Astrocyte of the hippocampus (primary cell): ENCODE data around the gene TLX3.
"Not testable (repeated sequence)": the region's sequence is repeated elsewhere in the genome, so short reads cannot be mapped to it uniquely, and the experiment has no call there.

Experiments
- DNase-seq: peaks from one replicate; pipeline ENCODE4 v3.0.0; 2011; ENCODE audit warnings: low read depth, low spot score

TLX3 gene

DNA sequence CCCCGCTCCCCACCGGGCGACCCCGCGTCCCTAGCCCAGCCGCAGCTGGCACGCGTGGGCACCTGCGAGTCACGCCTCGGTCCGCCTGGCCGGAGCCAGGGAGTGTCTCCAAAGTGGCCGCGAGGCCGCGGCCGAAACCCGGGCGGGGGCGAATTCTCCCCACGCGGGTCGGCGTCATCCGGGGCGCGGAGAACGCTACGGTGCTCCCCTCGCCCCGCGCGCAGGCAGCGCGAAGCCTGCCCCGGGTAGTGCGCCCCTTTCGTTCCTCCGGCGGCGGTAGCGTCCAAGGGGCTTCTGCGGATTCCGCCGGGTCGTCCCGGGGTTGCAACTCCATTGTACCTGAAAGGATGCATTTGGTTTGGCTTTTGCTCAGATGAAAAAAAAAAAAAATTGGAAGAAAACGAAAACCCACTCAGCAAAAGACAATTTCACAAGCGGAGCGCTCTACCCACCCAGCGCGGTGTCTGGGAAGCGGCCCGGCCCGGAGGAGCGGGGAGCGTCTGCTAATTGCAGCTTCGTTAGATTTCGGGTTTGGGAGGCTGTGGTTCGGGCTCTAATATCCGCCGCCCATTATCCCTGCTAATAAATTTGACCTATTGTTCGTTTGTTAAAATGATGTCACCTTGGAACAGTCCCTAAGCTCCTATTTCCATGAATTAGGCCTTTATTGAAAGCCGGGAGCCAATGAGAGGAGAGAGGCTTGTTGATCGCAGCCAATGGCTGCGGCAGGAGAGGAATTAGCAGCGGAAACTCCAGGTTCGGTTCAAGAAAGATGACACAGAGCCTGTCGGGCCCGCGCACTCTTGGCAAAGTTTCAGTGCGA is at the start of gene TLX3:
Gene TLX3 (plus strand): TSS at position 796 of the 823 bp plus-strand sequence. CDS start 118 bp downstream, outside the sequence.
- peak; percentile 38 for DNase-seq

DNA sequence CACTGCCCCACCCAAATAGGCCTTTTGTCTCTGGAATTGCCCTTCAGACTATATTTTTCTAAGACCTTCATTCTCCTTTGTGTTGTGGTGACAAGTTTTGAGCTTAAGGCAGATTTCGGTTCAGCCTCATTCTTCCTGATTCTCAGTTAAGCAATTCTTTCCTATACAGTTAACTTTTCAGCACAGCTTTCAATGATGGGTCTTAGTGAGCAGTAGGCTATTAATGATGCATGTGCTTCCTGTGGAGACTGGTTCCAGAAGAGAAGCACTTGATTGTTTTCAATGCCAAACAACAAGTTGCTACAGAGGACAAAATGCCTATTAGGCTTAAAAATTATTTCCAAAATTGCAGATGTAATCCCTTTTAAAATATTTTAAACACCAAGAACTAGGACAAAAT is 47.7 kb upstream of the TLX3 start:
- DNase-seq: no peak

DNA sequence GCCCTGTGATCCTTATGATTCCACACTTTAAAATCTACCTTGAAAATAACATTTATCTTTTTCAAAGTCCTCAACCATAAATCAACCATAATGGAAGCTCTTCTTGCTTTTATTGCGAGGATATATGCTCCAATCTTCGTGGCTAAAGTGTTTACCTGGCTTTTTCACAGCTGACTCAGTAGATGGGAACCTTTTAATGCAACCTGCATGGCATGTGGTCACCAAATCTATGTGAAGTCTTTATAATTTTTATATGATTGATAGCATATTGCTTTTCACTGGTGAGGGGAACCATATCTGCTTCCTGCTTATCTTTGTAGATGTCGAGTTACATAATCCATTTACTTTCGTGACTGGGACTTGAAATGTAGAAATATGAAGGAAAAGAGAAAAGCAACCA is 47.1 kb upstream of the TLX3 start:
- no peak for DNase-seq

DNA sequence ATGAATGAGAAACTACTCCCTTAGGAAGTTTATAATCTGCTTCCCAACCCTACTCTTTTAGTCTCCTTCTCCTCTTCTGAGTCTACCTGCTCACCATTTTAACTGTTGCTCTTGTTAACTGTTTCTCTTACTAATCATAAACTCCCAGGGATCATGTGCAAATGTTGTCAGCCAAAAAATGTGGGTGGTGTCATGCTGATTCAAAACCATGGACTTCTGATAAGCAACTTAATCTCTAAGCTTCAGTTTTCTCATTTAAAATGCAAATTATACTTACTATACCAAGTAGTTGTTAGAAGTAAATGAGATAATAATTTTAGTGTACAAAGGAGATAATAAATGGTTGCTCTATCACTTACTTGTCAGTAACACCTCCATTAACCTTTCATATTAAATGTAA is 45.9 kb upstream of the TLX3 start:
- DNase-seq: no peak

- DNase-seq: no peak
Measured at GRCh38 chr5:171264843-171265242, 44.2 kb upstream of the TLX3 start.

DNA sequence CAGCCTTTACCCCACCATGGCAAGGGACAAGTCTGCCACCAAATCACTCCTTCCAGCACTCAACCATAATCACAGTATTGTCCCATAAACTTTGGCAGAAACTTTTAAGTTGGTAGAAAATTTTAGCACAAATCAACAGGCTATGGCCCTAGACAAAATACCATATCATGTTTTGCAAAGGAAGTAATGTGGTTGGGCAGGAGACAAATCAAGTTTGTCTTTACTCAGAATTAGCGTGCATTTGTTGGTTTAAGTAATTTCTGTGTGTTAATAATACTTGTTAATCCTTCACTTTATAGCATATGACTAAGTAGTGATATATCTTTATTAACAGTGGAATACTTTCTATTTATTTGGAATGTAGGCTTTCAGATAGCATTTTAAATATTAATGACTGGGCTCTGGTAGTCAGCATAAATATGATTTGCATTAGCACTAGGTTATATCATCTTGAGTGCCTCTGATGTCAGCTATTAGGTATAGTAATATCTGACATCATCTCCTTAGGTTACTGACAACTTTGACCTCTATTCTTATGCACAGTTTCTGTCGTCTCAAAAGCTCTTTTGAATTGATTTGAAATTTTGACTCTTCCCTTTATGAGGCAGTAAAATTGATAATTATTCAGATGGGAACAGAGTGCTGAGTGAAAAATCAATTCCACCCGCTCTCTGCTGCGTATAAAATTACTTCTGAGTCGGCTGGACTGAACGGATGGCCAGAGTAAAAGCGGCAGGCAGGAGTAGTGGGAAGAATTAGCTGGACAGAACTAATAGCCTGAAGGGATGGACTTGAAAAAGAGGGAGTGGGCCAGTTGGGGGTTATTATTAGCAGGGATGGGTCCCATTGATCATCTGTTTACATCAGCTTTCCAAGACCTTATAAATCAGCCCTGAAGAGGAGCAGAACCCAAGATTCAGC is 40.1 kb upstream of the TLX3 start:
- DNase-seq: no peak

- no peak for DNase-seq
Measured at GRCh38 chr5:171269717-171270116, 39.3 kb upstream of the TLX3 start.

- no peak for DNase-seq
Measured at GRCh38 chr5:171270136-171270535, 38.9 kb upstream of the TLX3 start.

DNA sequence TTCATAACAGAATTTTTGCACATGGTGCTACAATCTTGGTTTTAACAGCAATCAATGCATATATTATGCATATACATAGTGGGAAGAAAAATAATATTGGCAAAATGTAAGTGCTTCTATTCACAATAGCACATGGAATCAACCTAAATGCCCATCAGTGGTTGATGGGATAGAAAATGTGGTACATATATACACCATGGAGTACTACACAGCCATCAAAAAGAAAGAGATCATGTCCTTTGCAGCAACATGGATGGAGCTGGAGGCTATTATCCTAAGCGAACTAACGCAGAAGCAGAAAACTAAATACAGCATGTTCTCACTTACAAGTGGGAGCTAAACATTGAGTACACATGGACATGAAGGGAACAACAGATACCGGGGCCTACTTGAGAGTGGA is 37.2 kb upstream of the TLX3 start:
- no peak for DNase-seq

DNA sequence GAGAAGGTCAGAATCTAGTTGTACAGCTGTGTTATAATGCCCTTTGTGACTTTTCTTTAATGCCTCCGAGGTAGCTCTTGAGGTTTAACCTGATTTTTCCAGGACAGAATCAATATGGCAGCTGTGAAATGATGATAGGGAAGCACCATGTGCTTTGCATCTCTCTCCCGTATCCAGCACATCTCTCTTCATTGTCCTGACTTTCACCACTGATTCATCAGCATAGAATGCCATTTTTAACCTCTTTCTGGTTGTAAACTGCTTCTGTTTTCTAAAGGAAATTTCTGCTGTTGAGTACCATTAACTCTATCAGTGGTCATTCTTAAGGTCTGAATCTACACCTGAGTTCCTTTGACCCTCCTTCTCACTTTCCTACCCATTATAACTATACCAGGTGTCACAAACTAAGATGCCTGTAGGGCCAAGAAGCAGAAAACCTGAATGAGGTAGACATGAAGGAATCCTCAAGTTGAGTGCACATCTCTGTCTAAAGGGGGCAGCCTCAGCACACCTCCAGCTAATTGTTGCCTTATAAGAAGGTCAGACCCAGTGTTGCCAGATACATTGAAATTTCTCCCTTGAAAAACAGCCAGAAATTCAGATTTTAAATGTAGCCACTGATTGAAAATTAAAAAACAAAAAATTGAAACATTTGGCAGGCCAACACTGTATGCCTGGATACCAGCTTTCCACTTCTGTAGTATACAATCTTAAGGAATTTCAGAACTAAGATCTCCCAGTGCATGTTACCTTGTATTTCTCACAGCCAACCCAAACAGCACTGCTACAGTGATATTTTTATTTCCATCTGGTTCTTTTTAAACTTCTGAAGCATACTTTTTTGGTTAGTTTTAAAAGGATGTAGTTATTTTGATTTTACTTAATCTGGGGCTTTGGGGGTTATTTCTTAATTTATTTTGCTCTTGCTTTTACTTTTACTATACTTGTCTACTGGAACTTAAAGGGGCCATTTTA is 35.8 kb upstream of the TLX3 start:
- DNase-seq: peak; percentile 30

- no peak for DNase-seq
Measured at GRCh38 chr5:171275841-171276544, 33.1 kb upstream of the TLX3 start.

DNA sequence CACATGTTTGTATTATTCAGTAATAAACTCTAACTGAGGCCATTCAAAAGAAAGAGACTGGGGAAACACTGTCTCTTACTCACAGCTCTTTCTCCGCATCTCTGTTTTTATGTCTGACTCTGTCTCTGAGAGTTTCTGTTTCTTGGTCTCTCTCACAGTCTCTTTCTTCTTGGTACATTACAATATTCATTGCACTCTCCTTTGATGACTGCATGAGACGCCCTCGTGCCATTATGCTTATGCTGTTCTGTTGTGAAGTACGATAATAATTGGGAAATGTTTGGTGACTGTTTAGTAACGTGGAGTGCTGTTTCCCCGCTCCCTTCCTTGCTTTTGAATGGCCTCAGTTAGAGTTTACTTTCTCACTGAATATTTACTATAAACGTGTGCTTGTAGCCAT is 25.3 kb upstream of the TLX3 start:
- no peak for DNase-seq

- no peak for DNase-seq
Measured at GRCh38 chr5:171285465-171285864, 23.6 kb upstream of the TLX3 start.

DNA sequence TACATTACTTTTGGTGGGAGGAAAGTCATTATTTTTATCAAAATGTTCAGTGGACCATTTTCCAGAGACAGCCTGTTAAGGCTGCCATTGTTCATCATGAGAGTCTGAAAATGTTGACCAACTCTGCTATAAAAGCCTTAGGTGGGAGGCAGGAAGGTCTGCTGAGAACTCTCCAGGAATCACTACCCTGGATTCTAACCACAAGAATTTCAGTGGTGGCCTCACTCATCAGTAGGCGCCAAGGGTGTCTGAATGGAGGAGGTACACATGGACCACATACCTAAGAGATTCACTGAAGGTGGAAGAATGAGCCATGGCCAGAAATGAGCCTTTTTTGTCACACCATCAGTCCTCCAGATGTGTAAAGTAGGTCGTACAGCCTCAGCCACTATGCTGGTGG is 21.0 kb upstream of the TLX3 start:
- DNase-seq: peak; percentile 53

- DNase-seq: peak; percentile 37
Measured at GRCh38 chr5:171291371-171291770, 17.7 kb upstream of the TLX3 start.

GRCh38 chr5:171295299-171295698 is 13.7 kb upstream of the TLX3 start:
- peak; percentile 45 for DNase-seq

DNA sequence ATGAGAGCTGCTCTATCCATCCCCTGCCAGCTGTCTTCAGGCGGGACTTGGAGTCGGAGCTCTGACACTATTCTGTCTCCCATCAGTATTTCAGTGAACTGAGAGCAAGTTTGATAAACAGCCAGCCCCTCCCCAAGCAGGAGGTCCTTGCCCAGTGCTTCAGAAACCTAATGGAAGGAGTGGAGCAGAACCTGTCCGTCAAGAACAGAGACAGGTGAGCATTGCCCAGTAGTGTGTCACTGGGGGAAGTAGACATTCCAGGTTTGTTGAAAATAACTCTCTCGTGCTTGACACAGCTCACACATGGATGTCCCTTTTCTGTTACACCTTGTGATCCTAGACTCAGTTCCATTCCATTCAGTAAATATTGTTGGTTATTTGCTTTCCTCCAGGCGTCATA is 13.2 kb upstream of the TLX3 start:
- DNase-seq: no peak

DNA sequence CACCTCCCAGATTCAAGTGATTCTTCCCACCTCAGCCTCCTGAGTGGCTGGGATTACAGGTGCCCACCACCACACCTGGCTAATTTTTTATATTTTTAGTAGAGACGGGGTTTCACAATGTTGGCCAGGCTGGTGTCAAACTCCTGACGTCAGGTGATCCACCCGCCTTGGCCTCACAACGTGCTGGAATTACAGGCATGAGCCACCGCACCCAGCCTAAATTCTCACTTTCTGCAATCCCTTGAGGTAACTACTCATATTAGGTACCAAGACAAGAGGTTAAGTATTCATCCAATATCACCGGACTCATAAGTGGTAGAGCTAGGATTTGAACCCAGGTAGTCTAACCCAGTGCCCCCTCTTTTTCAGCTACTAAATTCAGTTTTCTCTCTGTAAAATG is 11.1 kb upstream of the TLX3 start:
- not testable (repeated sequence) for DNase-seq

DNA sequence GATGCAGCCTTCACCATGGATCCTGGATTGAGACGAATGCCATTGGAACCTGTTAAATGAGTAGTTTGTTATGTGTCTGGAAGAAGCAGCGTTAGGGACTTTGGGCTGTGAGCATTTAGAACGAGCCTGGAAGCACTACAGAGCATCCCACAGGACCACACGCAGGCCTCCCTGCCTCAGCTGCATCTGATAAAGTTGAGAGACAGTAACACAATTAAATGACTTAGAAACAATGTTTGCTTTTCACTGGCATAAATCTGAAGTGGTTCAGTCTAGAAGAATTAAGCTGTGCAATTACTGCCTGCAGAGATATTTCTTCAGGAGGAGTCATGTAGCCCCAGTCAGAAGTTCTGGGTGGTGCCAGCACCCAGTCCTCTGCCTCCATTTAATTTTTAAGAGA is 9.8 kb upstream of the TLX3 start:
- DNase-seq: no peak

DNA sequence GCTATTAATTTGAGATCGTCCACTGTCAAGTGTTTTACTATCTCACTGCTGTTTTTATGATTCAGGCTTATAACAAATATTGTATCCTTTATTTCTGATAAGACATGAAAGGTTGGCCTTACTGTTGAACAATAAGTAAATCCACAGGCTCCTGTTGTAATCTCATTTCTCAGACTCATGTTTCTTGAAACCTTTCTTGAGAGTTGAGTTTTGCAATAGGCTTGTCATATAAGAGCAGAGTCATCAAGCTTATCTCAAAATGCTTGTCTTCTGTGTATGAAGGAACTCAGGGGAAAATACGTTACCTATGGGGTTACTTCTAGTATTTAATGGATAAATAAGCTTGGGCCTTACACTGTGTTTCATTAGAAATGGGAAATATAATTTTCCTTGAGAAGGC is 9.2 kb upstream of the TLX3 start:
- DNase-seq: no peak

- no peak for DNase-seq
Measured at GRCh38 chr5:171300358-171300757, 8.7 kb upstream of the TLX3 start.
